Stimulated activated CD8-positive, alpha-beta memory T cell treated with anti-CD3 and anti-CD28 coated beads, Interleukin-12 subunit alpha, Interleukin-12 subunit beta, amount 100 ng/mL, for 24 hours (primary cell): ENCODE results near the gene PCDHGA7.
"Not testable (repeated sequence)": the region's sequence is repeated elsewhere in the genome, so short reads cannot be mapped to it uniquely, and the experiment has no call there.

Experiments
- DNase-seq: peaks from one replicate; pipeline ENCODE4 v3.0.0-alpha.2; 2020; ENCODE audit errors: extremely low read depth

Gene PCDHGA7

DNA sequence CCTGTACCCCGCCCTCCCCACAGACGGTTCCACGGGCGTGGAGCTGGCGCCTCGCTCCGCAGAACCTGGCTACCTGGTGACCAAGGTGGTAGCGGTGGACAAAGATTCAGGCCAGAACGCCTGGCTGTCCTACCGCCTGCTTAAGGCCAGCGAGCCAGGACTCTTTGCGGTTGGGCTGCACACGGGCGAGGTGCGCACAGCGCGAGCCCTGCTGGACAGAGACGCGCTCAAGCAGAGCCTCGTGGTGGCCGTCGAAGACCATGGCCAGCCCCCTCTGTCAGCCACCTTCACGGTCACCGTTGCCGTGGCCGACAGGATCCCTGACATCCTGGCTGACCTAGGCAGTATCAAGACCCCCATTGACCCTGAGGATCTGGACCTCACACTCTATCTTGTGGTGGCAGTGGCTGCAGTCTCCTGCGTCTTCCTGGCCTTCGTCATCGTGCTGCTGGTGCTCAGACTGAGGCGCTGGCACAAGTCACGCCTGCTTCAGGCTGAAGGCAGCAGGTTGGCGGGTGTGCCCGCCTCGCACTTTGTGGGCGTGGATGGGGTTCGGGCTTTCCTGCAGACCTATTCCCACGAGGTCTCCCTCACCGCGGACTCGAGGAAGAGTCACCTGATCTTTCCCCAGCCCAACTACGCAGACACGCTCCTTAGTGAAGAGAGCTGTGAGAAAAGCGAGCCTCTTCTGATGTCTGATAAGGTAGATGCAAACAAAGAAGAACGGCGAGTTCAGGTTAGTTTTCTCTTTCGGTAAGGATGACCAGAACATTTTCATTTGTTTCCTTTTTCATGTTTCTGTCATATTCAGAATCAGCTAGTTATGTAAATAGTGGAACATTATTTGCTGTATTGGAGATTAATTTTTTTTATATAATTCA lies 16.3 kb upstream of the PCDHGA7 start:
- no peak for DNase-seq

DNA sequence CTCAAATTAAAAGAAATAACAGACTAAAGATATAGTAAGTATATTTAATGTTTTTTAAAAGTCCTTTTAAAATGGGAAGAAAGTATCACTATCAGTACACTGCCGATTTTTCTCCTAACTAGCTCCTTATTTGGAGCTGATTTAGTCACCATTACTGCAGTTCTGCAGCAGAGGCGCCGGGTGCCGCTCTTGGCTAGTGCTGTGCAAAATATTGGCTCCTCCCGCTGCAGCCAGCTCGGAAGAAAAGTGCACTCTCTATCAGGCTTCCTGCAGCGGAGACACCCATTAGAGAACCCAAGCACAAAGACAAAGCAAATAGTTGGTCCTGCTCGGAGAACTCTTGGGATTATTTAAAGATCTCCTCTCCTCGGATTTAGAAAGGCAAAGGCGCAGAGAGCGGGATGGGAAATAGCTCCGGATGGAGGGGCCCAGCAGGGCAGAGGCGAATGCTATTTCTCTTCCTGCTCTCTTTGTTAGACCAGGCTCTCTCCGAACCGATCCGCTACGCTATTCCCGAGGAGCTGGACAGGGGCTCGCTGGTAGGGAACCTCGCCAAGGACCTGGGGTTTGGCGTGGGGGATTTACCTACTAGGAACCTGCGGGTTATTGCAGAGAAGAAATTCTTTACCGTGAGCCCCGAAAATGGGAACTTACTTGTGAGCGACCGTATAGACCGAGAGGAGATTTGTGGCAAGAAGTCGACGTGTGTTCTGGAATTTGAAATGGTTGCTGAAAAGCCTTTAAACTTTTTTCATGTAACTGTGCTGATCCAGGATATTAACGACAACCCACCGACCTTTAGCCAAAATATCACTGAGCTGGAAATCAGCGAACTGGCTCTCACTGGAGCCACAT lies 12.3 kb upstream of the PCDHGA7 start, which contains the start of gene PCDHGB3:
PCDHGB3 (plus strand) TSS at position 249 of the 855 bp plus-strand sequence; CDS start at position 402, 153 bp downstream.
- no peak for DNase-seq

DNA sequence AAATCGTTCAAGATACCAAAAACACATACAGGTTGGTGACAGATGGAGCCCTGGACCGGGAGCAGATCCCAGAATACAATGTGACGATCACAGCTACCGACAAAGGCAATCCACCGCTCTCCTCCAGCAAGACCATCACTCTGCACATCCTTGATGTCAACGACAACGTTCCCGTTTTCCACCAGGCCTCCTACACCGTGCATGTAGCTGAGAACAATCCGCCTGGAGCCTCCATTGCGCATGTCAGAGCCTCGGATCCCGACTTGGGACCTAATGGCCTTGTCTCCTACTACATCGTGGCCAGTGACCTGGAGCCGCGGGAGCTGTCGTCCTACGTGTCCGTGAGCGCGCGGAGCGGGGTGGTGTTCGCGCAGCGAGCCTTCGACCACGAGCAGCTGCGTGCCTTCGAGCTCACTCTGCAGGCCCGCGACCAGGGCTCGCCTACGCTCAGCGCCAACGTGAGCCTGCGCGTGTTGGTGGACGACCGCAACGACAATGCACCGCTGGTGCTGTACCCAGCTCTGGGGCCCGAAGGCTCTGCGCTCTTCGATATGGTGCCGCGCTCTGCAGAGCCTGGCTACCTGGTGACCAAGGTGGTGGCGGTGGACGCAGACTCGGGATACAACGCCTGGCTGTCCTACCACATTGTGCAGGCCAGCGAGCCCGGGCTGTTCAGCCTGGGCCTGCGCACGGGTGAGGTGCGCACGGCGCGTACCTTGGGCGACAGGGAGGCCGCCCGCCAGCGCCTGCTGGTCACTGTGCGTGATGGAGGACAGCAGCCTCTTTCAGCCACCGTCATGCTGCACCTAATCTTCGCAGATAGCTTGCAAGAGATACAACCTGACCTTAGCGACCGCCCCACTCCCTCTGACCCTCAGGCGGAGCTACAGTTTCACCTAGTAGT lies 10.7 kb upstream of the PCDHGA7 start:
- no peak for DNase-seq

DNA sequence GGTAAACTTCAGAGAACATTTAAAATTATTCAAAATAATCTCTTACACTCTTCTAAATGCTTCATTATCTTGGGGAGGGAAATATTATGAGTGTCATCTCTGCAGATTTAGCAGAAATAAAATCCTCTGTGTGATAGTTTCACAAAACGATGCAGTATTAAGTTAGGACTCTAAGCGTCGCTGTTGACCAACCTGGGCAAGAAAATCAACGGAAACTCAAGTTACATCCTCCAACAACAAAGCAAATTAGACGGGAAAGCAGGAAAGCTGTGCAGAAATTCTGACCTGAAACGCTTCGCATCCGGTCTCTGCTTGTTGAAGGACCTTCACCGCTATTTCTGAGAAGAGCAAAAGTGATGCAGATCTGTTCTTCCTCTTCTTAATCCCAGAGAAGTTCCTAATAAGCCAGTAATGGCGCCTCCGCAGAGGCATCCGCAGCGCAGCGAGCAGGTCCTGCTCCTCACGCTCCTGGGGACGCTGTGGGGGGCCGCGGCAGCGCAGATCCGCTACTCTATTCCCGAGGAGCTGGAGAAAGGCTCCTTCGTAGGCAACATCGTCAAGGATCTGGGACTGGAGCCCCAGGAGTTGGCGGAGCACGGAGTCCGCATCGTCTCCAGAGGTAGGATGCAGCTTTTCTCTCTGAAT lies 8.7 kb upstream of the PCDHGA7 start, which contains the start of gene PCDHGA6:
PCDHGA6 (plus strand) TSS at position 219 of the 645 bp plus-strand sequence; CDS start at position 412, 193 bp downstream.
- DNase-seq = no peak

DNA sequence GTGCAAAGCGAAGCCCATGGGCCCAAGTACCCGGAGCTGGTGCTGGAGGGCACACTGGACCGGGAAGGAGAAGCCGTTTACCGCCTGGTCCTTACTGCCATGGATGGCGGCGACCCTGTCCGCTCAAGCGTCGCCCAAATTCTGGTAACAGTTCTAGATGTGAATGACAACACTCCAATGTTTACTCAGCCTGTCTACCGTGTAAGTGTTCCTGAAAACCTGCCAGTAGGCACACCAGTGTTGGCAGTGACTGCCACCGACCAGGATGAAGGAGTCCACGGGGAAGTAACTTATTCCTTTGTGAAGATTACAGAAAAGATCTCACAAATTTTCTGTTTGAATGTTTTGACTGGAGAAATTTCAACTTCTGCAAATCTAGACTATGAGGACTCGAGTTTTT lies 7.9 kb upstream of the PCDHGA7 start:
- no peak for DNase-seq

DNA sequence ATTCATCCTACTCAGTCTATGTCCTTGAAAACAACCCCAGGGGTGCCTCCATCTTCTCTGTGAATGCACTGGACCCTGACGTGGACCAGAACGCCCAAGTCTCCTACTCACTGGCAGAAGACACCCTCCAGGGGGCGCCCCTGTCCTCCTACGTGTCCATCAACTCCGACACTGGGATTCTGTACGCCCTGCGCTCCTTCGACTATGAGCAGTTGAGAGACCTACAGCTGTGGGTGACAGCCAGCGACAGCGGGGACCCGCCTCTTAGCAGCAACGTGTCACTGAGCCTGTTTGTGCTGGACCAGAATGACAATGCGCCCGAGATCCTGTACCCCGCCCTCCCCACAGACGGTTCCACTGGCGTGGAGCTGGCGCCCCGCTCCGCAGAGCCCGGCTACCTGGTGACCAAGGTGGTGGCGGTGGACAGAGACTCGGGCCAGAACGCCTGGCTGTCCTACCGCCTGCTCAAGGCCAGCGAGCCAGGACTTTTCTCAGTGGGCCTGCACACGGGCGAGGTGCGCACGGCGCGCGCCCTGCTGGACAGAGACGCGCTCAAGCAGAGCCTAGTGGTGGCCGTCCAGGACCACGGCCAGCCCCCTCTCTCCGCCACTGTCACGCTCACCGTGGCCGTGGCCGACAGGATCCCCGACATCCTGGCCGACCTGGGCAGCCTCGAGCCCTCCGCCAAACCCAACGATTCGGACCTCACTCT lies 6.9 kb upstream of the PCDHGA7 start:
- DNase-seq = not testable (repeated sequence)

DNA sequence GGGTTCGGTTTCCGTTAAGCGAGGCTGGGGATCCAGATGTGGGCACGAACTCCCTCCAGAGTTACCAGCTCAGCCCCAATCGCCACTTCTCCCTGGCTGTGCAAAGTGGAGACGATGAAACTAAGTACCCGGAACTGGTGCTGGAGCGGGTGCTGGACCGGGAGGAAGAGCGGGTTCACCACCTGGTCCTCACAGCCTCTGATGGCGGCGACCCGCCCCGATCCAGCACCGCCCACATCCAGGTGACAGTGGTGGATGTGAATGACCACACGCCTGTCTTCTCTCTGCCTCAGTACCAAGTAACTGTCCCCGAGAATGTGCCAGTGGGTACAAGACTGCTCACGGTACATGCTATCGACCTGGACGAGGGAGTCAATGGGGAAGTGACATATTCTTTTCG lies 803 bp downstream of the PCDHGA7 start:
- no peak for DNase-seq

DNA sequence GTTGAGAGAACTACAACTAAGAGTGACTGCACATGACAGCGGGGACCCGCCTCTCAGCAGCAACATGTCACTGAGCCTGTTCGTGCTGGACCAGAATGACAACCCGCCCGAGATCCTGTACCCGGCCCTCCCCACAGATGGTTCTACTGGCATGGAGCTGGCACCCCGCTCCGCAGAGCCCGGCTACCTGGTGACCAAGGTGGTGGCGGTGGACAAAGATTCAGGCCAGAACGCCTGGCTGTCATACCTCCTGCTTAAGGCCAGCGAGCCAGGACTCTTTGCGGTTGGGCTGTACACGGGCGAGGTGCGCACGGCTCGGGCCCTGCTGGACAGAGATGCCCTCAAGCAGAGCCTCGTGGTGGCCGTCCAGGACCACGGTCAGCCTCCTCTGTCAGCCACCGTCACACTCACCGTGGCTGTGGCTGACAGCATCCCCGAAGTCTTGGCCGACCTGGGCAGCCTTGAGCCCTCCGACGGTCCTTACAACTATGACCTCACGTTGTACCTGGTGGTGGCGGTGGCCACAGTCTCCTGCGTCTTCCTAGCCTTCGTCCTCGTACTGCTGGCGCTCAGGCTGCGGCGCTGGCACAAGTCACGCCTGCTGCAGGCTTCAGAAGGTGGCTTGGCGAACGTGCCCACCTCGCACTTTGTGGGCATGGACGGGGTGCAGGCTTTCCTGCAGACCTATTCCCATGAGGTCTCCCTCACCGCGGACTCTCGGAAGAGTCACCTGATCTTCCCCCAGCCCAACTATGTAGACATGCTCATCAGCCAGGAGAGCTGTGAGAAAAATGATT lies 2.1 kb downstream of the PCDHGA7 start:
- no peak for DNase-seq

DNA sequence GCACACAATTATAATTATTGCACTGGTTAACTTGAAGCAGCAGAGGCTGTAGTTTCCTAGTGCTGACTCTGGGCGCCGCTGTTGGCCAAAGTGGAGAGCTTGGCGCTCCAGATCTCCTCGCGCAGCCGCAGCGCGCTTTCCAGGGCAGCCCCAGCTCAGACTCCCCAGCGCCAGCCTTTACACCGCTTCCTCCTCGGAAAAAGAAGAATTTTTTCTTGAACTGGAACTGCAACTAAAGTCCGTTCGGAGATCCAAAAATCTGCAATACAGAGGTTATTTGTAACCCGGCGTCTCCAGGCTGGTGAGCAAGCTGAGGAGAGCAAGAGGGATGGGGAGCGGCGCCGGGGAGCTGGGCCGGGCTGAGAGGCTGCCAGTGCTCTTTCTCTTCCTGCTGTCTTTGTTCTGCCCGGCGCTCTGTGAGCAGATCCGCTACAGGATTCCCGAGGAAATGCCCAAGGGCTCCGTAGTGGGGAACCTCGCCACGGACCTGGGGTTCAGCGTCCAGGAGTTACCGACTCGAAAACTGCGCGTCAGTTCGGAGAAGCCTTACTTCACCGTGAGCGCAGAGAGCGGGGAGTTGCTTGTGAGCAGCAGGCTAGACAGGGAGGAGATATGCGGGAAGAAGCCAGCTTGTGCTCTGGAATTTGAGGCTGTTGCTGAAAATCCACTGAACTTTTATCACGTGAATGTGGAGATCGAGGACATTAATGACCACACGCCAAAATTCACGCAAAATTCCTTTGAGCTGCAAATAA lies 5.2 kb downstream of the PCDHGA7 start, which contains the start of gene PCDHGB4:
PCDHGB4 (plus strand) TSS at position 142 of the 755 bp plus-strand sequence; CDS start at position 329, 187 bp downstream.
- not testable (repeated sequence) for DNase-seq

DNA sequence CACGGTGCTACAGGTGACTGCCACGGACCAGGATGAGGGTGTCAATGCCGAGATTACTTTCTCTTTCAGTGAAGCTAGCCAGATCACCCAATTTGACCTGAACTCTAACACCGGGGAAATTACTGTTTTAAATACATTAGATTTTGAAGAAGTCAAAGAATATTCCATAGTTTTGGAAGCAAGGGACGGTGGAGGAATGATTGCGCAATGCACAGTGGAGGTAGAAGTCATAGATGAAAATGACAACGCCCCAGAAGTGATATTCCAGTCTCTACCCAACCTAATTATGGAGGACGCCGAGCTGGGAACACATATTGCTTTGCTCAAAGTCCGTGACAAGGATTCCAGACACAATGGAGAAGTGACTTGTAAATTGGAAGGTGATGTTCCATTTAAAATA lies 6.1 kb downstream of the PCDHGA7 start:
- no peak for DNase-seq

DNA sequence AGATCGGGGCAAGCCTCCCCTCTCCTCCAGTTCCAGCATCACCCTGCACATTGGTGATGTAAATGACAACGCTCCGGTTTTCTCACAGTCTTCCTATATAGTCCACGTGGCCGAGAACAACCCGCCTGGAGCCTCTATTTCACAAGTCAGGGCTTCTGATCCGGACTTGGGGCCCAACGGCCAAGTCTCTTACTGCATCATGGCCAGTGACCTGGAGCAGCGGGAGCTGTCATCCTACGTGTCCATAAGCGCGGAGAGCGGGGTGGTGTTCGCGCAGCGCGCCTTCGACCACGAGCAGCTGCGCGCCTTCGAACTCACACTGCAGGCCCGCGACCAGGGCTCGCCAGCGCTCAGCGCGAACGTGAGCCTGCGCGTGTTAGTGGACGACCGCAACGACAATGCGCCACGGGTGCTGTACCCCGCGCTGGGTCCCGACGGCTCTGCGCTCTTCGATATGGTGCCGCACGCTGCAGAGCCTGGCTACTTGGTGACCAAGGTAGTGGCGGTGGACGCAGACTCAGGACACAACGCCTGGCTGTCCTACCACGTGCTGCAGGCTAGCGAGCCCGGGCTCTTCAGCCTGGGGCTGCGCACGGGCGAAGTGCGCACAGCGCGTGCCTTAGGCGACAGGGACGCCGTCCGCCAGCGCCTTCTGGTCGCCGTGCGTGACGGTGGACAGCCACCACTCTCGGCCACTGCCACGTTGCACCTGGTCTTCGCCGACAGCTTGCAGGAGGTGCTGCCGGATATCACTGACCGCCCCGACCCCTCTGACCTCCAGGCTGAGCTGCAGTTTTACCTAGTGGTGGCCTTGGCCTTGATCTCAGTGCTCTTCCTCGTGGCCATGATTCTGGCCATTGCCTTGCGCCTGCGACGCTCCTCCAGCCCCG lies 6.9 kb downstream of the PCDHGA7 start:
- DNase-seq = no peak

DNA sequence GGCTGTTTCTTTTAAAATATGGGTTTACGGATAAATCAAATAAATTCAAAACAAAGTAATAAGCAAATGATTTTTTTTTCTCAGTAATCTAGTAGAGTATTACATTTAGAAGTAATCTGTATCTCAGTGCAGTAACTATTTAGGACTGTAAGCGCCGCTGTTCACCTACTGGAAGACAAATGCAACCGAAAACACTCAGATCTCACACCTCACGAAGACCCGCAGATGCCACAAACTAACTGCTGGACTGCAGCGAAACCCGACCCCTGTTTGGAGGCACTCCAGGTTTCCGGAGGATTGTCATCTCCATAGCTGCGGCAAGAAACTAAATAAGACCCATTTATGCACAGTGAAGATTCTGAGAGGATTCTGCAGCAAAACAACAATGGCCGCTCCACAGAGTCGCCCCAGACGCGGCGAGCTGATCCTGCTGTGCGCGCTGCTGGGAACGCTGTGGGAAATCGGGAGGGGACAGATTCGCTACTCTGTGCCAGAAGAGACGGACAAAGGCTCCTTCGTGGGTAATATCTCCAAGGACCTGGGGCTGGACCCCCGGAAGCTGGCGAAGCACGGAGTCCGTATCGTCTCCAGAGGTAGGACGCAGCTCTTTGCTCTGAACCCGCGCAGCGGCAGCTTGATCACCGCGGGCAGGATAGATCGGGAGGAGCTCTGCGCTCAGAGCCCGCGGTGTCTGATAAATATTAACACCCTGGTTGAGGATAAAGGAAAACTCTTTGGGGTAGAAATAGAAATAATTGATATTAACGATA lies 10.1 kb downstream of the PCDHGA7 start, which contains the start of gene PCDHGA8:
PCDHGA8 (plus strand) TSS at position 205 of the 770 bp plus-strand sequence; CDS start at position 386, 181 bp downstream.
- no peak for DNase-seq

DNA sequence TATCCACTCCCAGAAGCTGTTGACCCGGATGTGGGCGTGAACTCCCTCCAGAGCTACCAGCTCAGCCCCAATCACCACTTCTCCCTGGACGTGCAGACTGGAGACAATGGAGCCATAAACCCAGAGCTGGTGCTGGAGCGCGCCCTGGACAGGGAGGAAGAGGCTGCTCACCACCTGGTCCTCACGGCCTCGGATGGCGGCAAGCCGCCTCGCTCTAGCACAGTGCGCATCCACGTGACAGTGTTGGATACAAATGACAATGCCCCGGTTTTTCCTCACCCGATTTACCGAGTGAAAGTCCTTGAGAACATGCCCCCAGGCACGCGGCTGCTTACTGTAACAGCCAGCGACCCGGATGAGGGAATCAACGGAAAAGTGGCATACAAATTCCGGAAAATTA lies 10.7 kb downstream of the PCDHGA7 start:
- DNase-seq = no peak

DNA sequence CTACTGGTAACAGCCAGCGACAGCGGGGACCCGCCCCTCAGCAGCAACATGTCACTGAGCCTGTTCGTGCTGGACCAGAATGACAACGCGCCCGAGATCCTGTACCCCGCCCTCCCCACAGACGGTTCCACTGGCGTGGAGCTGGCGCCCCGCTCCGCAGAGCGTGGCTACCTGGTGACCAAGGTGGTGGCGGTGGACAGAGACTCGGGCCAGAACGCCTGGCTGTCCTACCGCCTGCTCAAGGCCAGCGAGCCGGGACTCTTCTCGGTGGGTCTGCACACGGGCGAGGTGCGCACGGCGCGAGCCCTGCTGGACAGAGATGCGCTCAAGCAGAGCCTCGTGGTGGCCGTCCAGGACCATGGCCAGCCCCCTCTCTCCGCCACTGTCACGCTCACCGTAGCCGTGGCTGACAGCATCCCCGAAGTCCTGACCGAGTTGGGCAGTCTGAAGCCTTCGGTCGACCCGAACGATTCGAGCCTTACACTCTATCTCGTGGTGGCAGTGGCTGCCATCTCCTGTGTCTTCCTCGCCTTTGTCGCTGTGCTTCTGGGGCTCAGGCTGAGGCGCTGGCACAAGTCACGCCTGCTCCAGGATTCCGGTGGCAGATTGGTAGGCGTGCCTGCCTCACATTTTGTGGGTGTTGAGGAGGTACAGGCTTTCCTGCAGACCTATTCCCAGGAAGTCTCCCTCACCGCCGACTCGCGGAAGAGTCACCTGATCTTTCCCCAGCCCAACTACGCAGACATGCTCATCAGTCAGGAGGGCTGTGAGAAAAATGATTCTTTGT lies 12.1 kb downstream of the PCDHGA7 start:
- not testable (repeated sequence) for DNase-seq

DNA sequence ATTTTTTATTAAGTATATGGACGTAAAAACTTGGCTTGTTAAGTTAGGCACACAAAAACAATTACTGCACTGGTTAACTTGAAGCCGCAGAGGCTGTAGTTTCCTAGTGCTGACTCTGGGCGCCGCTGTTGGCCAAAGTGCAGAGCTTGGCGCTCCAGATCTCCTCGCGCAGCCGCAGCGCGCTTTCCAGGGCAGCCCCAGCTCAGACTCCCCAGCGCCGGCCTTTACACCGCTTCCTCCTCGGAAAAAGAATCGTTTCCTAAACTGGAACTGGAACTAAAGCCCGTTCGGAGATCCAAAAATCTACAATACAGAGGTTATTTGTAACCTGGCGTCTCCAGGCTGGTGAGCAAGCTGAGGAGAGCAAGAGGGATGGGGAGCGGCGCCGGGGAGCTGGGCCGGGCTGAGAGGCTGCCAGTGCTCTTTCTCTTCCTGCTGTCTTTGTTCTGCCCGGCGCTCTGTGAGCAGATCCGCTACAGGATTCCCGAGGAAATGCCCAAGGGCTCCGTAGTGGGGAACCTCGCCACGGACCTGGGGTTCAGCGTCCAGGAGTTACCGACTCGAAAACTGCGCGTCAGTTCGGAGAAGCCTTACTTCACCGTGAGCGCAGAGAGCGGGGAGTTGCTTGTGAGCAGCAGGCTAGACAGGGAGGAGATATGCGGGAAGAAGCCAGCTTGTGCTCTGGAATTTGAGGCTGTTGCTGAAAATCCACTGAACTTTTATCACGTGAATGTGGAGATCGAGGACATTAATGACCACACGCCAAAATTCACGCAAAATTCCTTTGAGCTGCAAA lies 15.4 kb downstream of the PCDHGA7 start, which contains the start of gene PCDHGB5:
PCDHGB5 (plus strand) TSS at position 192 of the 796 bp plus-strand sequence; CDS start at position 373, 181 bp downstream.
- DNase-seq = not testable (repeated sequence)
